WTC11 (cell line): ENCODE results near the gene DGCR2. TPM values are rescaled to one million over a fixed set of nuclear protein-coding genes. Genes with fewer than 3 reads are reported as not detected.

ENCODE experiments used
- ATAC-seq: fragments of 200-7000 bp; cut with Tn5 transposase; 2 replicates; pipeline ENCODE4 v1.10.0; 2021; ENCODE audit warnings: mild to moderate bottlenecking, moderate library complexity
- CTCF ChIA-PET: fragments of 300-600 bp; sonication (Branson Sonifier 250); formaldehyde crosslinking; loops from one replicate; lab custom pipeline; 2021; ENCODE audit warnings: antibody characterized with exemption; lab: Charles Lee
- POLR2A ChIA-PET: fragments of 350-600 bp; sonication (Branson Sonifier 250); formaldehyde crosslinking; loops from one replicate; lab custom pipeline; 2021; ENCODE audit warnings: antibody characterized with exemption; lab: Charles Lee
- DNase-seq: peaks from one replicate; pipeline ENCODE4 v3.0.0; 2021; ENCODE audit warnings: low spot score
- H3K27ac Mint-ChIP-seq: 2 replicates; pipeline ENCODE4 v1.8.0; 2021; ENCODE audit warnings: mixed read lengths
- H3K27me3 Mint-ChIP-seq: 2 replicates; pipeline ENCODE4 v1.8.0; 2021; ENCODE audit warnings: low read depth, mild to moderate bottlenecking, moderate library complexity, mixed read lengths
- H3K36me3 Mint-ChIP-seq: 2 replicates; pipeline ENCODE4 v1.8.0; 2021; ENCODE audit warnings: mixed read lengths
- H3K4me1 Mint-ChIP-seq: 2 replicates; pipeline ENCODE4 v1.8.0; 2022; ENCODE audit warnings: mixed read lengths
- H3K4me3 Mint-ChIP-seq: 2 replicates; pipeline ENCODE4 v1.8.0; 2021; ENCODE audit warnings: mild to moderate bottlenecking, moderate library complexity, mixed read lengths
- H3K9me3 Mint-ChIP-seq: 2 replicates; pipeline ENCODE4 v1.8.0; 2021; ENCODE audit warnings: mixed read lengths
- ETV6 ChIP-seq: sonication (generic); formaldehyde crosslinking; IDR thresholded peaks from 2 replicates; pipeline ENCODE4 v1.8.1; 2022; ENCODE audit warnings: mild to moderate bottlenecking, missing genetic modification reagents
- FOXK1 ChIP-seq: sonication (generic); formaldehyde crosslinking; IDR thresholded peaks from 2 replicates; pipeline ENCODE4 v1.8.0; 2022; ENCODE audit warnings: mild to moderate bottlenecking, moderate library complexity, missing genetic modification reagents
- GTF2I ChIP-seq: fragments of 250-450 bp; sonication (Bioruptor Pico); conservative IDR thresholded peaks from 2 replicates; pipeline ENCODE4 v1.4.0; 2021; ENCODE audit warnings: mild to moderate bottlenecking
- HMGA2 ChIP-seq: fragments of 250-450 bp; sonication (Bioruptor Pico); IDR thresholded peaks from 2 replicates; pipeline ENCODE4 v1.4.0; 2021; ENCODE audit warnings: mild to moderate bottlenecking, moderate library complexity
- JUN ChIP-seq: sonication (generic); formaldehyde crosslinking; IDR thresholded peaks from 2 replicates; pipeline ENCODE4 v1.8.0; 2023; ENCODE audit warnings: mild to moderate bottlenecking, missing genetic modification reagents
- MXD4 ChIP-seq: fragments of 250-450 bp; sonication (Bioruptor Pico); IDR thresholded peaks from 2 replicates; pipeline ENCODE4 v1.8.0; 2021; ENCODE audit warnings: mild to moderate bottlenecking, moderate library complexity, borderline replicate concordance
- MYBL2 ChIP-seq: sonication (generic); formaldehyde crosslinking; IDR thresholded peaks from 2 replicates; pipeline ENCODE4 v1.8.1; 2023; ENCODE audit warnings: mild to moderate bottlenecking, moderate library complexity, missing genetic modification reagents
- NR1H2 ChIP-seq: sonication (generic); formaldehyde crosslinking; IDR thresholded peaks from 2 replicates; pipeline ENCODE4 v1.9.0; 2021; ENCODE audit warnings: mild to moderate bottlenecking, moderate library complexity, missing genetic modification reagents
- NR3C1 ChIP-seq: sonication (generic); formaldehyde crosslinking; conservative IDR thresholded peaks from 2 replicates; pipeline ENCODE4 v1.8.1; 2023; ENCODE audit warnings: low read depth, mild to moderate bottlenecking, missing genetic modification reagents
- SP1 ChIP-seq: sonication (generic); formaldehyde crosslinking; conservative IDR thresholded peaks from 2 replicates; pipeline ENCODE4 v1.8.1; 2022; ENCODE audit warnings: missing genetic modification reagents
- ZNF121 ChIP-seq: sonication (generic); formaldehyde crosslinking; IDR thresholded peaks from 2 replicates; pipeline ENCODE4 v1.8.0; 2023; ENCODE audit warnings: missing genetic modification reagents
- ZNF317 ChIP-seq: sonication (generic); formaldehyde crosslinking; IDR thresholded peaks from 2 replicates; pipeline ENCODE4 v1.8.1; 2023; ENCODE audit warnings: low read depth, mild to moderate bottlenecking, moderate library complexity, missing genetic modification reagents, borderline replicate concordance
- total RNA-seq: library from RNA; stranded (reverse); gene quantifications from 3 replicates; pipeline ENCODE4 v1.2.3, GENCODE V29; 2021
- TF ChIP-seq, protein P1 (sequence below): fragments of 250-450 bp; sonication (Bioruptor Pico); conservative IDR thresholded peaks from 2 replicates; pipeline ENCODE4 v1.9.0; 2021; ENCODE audit warnings: mild to moderate bottlenecking
- TF ChIP-seq, protein P2 (sequence below): fragments of 250-450 bp; sonication (Bioruptor Pico); IDR thresholded peaks from 2 replicates; pipeline ENCODE4 v1.9.0; 2021; ENCODE audit warnings: mild to moderate bottlenecking
- TF ChIP-seq, protein P3 (sequence below): sonication (generic); formaldehyde crosslinking; conservative IDR thresholded peaks from 2 replicates; pipeline ENCODE4 v1.8.1; 2022; ENCODE audit warnings: mild to moderate bottlenecking, missing genetic modification reagents
- TF ChIP-seq, protein P4 (sequence below): sonication (generic); formaldehyde crosslinking; IDR thresholded peaks from 2 replicates; pipeline ENCODE4 v1.8.1; 2022; ENCODE audit warnings: low read depth, missing genetic modification reagents, borderline replicate concordance
- TF ChIP-seq, protein P5 (sequence below): sonication (generic); formaldehyde crosslinking; IDR thresholded peaks from 2 replicates; pipeline ENCODE4 v1.8.0; 2022; ENCODE audit warnings: missing genetic modification reagents
- TF ChIP-seq, protein P6 (sequence below): sonication (generic); formaldehyde crosslinking; IDR thresholded peaks from 2 replicates; pipeline ENCODE4 v1.8.1; 2023; ENCODE audit warnings: mild to moderate bottlenecking, missing genetic modification reagents, moderate library complexity
- TF ChIP-seq, protein P7 (sequence below): fragments of 250-450 bp; sonication (Bioruptor Pico); IDR thresholded peaks from 2 replicates; pipeline ENCODE4 v1.9.0; 2021; ENCODE audit warnings: mild to moderate bottlenecking

DGCR2 gene
- total RNA-seq, 1 experiment from 2014 or later = 64.2 TPM

DNA sequence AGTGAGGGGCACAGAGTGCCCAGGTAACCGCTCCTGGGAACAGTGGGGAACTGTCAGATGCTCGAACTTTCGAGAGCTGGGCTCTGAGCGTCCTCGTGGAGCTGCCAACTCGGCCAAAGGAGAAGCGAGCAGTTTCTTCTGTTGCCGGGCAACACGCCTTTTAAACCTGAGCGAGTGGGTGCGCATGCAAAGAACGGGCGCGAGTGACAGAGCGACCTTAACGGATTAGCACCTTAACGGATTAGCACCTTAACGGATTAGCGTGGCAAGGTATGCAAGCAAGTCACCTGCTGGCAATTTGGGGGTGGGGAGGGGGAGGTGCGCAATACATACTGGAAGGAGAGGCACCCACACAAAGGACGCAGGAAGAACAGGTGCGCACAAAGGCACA lies 124.3 kb downstream of the DGCR2 start (continued):
- TF ChIP-seq, protein P1, sequence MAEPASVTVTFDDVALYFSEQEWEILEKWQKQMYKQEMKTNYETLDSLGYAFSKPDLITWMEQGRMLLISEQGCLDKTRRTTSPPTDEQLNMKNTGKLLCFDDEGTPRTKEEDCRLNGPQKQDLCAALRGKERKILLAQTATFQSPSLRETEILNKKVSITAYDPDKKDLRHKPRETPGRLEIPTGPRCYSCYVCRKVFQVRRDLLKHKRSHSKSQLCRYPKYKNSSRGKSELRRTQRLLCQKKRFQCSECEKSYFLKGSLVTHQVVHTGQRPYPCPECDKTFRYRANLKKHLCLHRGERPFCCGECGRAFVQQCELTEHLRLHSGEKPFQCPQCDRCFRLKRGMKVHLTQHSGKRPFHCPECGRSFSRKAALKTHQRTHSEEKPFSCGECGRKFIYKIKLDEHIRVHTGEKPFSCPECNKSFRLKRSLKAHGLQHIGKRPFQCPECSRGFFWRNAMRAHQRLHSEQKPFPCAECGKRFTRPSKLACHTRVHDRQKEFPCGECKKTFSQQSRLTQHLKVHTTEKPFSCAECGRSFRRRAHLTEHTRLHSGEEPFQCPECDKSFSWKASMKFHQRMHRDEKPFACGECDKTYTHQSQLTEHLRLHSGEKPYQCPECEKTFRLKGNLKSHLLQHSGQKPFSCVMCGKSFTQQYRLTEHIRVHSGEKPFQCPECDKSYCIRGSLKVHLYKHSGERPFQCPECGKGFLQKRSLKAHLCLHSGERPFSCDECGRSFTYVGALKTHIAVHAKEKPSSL (CRISPR knock-in tag) = no peak
- TF ChIP-seq, all 79 proteins: peak for 0

DNA sequence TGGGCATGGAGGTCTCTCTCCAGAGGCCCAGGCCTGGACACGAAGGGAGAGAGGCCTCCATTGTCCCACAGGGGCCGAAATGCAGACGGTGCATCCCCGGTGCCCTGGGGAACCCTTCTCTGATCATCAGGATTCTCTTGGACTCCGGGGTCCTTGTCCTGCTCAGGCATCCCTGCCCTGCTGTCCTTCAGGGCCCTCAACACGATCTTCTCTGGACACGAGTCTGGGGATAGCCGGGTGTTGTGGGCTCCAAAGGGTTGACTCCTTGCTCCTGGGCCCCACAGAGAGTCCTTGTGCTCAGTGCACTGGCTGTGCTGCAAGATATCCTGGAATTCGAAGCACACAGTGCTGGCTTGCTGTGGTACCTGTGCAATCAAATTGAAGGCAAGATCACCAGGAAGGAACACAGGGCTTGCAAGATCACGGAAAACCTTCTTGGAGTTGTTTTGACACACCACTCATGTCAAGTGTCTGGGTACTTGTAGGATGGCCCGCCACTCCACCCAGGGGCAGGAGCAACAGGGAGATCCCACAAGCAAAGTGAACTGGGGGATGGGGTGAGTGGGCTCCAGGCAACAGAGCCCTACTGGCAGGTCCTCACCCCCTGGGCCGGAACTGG lies 124.8 kb downstream of the DGCR2 start:
- Mint-ChIP-seq H3K27ac (no peak overlapping the region), H3K4me3 (no peak overlapping the region), H3K27me3 (no peaks in the 10 kb centered on the region; the same call in 1 of the 2 replicates), H3K36me3 (no peaks in the 10 kb centered on the region), H3K4me1 (no peaks in the 10 kb centered on the region), H3K9me3 (no peaks in the 10 kb centered on the region)
- no peak for TF ChIP-seq MXD4 (CRISPR knock-in tag)
- TF ChIP-seq, protein P2, sequence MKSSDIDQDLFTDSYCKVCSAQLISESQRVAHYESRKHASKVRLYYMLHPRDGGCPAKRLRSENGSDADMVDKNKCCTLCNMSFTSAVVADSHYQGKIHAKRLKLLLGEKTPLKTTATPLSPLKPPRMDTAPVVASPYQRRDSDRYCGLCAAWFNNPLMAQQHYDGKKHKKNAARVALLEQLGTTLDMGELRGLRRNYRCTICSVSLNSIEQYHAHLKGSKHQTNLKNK = no peak
- no peak for TF ChIP-seq GTF2I (CRISPR knock-in tag)
- no peak for TF ChIP-seq JUN (CRISPR knock-in tag)
- no peak for TF ChIP-seq MYBL2
- TF ChIP-seq NR1H2 (CRISPR knock-in tag) = no peak
- no peak for TF ChIP-seq ETV6 (CRISPR knock-in tag)
- TF ChIP-seq, protein P3, sequence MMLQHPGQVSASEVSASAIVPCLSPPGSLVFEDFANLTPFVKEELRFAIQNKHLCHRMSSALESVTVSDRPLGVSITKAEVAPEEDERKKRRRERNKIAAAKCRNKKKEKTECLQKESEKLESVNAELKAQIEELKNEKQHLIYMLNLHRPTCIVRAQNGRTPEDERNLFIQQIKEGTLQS (CRISPR knock-in tag) = no peak
- no peak for TF ChIP-seq NR3C1
- TF ChIP-seq, protein P4, sequence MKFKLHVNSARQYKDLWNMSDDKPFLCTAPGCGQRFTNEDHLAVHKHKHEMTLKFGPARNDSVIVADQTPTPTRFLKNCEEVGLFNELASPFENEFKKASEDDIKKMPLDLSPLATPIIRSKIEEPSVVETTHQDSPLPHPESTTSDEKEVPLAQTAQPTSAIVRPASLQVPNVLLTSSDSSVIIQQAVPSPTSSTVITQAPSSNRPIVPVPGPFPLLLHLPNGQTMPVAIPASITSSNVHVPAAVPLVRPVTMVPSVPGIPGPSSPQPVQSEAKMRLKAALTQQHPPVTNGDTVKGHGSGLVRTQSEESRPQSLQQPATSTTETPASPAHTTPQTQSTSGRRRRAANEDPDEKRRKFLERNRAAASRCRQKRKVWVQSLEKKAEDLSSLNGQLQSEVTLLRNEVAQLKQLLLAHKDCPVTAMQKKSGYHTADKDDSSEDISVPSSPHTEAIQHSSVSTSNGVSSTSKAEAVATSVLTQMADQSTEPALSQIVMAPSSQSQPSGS (CRISPR knock-in tag) = no peak
- TF ChIP-seq FOXK1 (CRISPR knock-in tag) = no peak
- TF ChIP-seq, protein P5, sequence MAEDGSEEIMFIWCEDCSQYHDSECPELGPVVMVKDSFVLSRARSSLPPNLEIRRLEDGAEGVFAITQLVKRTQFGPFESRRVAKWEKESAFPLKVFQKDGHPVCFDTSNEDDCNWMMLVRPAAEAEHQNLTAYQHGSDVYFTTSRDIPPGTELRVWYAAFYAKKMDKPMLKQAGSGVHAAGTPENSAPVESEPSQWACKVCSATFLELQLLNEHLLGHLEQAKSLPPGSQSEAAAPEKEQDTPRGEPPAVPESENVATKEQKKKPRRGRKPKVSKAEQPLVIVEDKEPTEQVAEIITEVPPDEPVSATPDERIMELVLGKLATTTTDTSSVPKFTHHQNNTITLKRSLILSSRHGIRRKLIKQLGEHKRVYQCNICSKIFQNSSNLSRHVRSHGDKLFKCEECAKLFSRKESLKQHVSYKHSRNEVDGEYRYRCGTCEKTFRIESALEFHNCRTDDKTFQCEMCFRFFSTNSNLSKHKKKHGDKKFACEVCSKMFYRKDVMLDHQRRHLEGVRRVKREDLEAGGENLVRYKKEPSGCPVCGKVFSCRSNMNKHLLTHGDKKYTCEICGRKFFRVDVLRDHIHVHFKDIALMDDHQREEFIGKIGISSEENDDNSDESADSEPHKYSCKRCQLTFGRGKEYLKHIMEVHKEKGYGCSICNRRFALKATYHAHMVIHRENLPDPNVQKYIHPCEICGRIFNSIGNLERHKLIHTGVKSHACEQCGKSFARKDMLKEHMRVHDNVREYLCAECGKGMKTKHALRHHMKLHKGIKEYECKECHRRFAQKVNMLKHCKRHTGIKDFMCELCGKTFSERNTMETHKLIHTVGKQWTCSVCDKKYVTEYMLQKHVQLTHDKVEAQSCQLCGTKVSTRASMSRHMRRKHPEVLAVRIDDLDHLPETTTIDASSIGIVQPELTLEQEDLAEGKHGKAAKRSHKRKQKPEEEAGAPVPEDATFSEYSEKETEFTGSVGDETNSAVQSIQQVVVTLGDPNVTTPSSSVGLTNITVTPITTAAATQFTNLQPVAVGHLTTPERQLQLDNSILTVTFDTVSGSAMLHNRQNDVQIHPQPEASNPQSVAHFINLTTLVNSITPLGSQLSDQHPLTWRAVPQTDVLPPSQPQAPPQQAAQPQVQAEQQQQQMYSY (CRISPR knock-in tag) = no peak
- TF ChIP-seq, protein P6, sequence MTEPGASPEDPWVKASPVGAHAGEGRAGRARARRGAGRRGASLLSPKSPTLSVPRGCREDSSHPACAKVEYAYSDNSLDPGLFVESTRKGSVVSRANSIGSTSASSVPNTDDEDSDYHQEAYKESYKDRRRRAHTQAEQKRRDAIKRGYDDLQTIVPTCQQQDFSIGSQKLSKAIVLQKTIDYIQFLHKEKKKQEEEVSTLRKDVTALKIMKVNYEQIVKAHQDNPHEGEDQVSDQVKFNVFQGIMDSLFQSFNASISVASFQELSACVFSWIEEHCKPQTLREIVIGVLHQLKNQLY (CRISPR knock-in tag) = no peak
- TF ChIP-seq SP1 = no peak
- TF ChIP-seq HMGA2 = no peak
- no peak for TF ChIP-seq ZNF317 (CRISPR knock-in tag)
- TF ChIP-seq, protein P7, sequence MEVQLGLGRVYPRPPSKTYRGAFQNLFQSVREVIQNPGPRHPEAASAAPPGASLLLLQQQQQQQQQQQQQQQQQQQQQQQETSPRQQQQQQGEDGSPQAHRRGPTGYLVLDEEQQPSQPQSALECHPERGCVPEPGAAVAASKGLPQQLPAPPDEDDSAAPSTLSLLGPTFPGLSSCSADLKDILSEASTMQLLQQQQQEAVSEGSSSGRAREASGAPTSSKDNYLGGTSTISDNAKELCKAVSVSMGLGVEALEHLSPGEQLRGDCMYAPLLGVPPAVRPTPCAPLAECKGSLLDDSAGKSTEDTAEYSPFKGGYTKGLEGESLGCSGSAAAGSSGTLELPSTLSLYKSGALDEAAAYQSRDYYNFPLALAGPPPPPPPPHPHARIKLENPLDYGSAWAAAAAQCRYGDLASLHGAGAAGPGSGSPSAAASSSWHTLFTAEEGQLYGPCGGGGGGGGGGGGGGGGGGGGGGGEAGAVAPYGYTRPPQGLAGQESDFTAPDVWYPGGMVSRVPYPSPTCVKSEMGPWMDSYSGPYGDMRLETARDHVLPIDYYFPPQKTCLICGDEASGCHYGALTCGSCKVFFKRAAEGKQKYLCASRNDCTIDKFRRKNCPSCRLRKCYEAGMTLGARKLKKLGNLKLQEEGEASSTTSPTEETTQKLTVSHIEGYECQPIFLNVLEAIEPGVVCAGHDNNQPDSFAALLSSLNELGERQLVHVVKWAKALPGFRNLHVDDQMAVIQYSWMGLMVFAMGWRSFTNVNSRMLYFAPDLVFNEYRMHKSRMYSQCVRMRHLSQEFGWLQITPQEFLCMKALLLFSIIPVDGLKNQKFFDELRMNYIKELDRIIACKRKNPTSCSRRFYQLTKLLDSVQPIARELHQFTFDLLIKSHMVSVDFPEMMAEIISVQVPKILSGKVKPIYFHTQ = no peak
- no peak for TF ChIP-seq ZNF121 (CRISPR knock-in tag)
- ChIA-PET CTCF (interaction anchor here (1.2 kb wide), 1 partner anchor 40 kb away, joined by 3 read pairs; no protein-coding TSS in a partner anchor), POLR2A (no interaction called here)
- DNase-seq (no peak), ATAC-seq (no peak)
